CD8-positive, alpha-beta memory T cell (primary cell): ENCODE results near the gene ZFP69B. TPM values are rescaled to one million over a fixed set of nuclear protein-coding genes. Genes with fewer than 3 reads are reported as not detected.
A peak's percentile ranks its signal among the peaks of the same experiment; 100 is the strongest.

Experiments
- CTCF ChIA-PET: fragments of 350-600 bp; sonication (Branson Sonifier 250); formaldehyde crosslinking; loops from one replicate; lab custom pipeline; 2021; ENCODE audit warnings: antibody characterized with exemption; lab: Charles Lee
- POLR2A ChIA-PET: fragments of 350-600 bp; sonication (Branson Sonifier 250); formaldehyde crosslinking; loops from one replicate; lab custom pipeline; 2021; ENCODE audit warnings: antibody characterized with exemption; lab: Charles Lee
- DNase-seq, 5 donors: peaks; one replicate each; pipeline versions ENCODE4 v3.0.0 to v3.0.0-alpha.2; 2020 to 2022; ENCODE audit warnings: mixed read lengths in 1 of 5
- H3K27ac ChIP-seq: one replicate; pipeline ENCODE4 v1.7.0; 2013; ENCODE audit warnings: low read depth, mild to moderate bottlenecking, low read length, moderate library complexity
- H3K27me3 ChIP-seq: 2 replicates; pipeline ENCODE4 v1.7.0; 2013; ENCODE audit warnings: low read length, mild to moderate bottlenecking; ENCODE audit not compliant: insufficient read depth, poor library complexity, severe bottlenecking
- H3K36me3 ChIP-seq: 2 replicates; pipeline ENCODE4 v1.7.0; 2013; ENCODE audit warnings: mild to moderate bottlenecking, low read length, moderate library complexity; ENCODE audit not compliant: insufficient read depth
- H3K4me1 ChIP-seq: 2 replicates; pipeline ENCODE4 v1.7.0; 2013; ENCODE audit warnings: mild to moderate bottlenecking, low read length, moderate library complexity; ENCODE audit not compliant: insufficient read depth
- H3K4me3 ChIP-seq: 2 replicates; pipeline ENCODE4 v1.7.0; 2013; ENCODE audit warnings: mild to moderate bottlenecking, low read length
- H3K9me3 ChIP-seq: 2 replicates; pipeline ENCODE4 v1.7.0; 2013; ENCODE audit warnings: mild to moderate bottlenecking, low read length
- H3K27ac Mint-ChIP-seq, 8 donors: one replicate each; pipeline ENCODE4 v1.8.0; 2020 to 2021; ENCODE audit warnings: mixed read lengths in 8 of 8, mild to moderate bottlenecking in 6 of 8, inconsistent platforms in 3 of 8, moderate library complexity in 3 of 8
- H3K27me3 Mint-ChIP-seq, 2 donors: one replicate each; pipeline ENCODE4 v1.8.0; 2020 to 2021; ENCODE audit warnings: mixed read lengths in 2 of 2, mild to moderate bottlenecking in 1 of 2, moderate library complexity in 1 of 2
- H3K36me3 Mint-ChIP-seq, 3 donors: one replicate each; pipeline ENCODE4 v1.8.0; 2020 to 2021; ENCODE audit warnings: mixed read lengths in 3 of 3, inconsistent platforms in 1 of 3, mild to moderate bottlenecking in 1 of 3
- H3K4me1 Mint-ChIP-seq, 3 donors: one replicate each; pipeline ENCODE4 v1.8.0; 2020 to 2021; ENCODE audit warnings: mixed read lengths in 3 of 3, inconsistent platforms in 1 of 3, mild to moderate bottlenecking in 1 of 3
- H3K4me3 Mint-ChIP-seq, 7 donors: one replicate each; pipeline ENCODE4 v1.8.0; 2020 to 2021; ENCODE audit warnings: mixed read lengths in 7 of 7, mild to moderate bottlenecking in 6 of 7, moderate library complexity in 4 of 7, inconsistent platforms in 2 of 7
- H3K9me3 Mint-ChIP-seq, 5 donors: one replicate each; pipeline ENCODE4 v1.8.0; 2020 to 2022; ENCODE audit warnings: mixed read lengths in 5 of 5, mild to moderate bottlenecking in 3 of 5, moderate library complexity in 2 of 5, inconsistent platforms in 1 of 5
- polyA plus RNA-seq: library from polyadenylated mRNA; unstranded; fragments of 300-500 nt; fragmentation: Illumina TruSeq; gene quantifications from one replicate; pipeline ENCODE4 v1.2.3, GENCODE V29; 2021
- total RNA-seq, 2 experiments: library from RNA; stranded (reverse); gene quantifications; one replicate each; pipeline ENCODE4 v1.2.3, GENCODE V29; 2021

Gene ZFP69B
- total and polyA plus RNA-seq, 3 experiments from 2014 or later, result 2.3 to 5.9 (median 5.6) TPM

DNA sequence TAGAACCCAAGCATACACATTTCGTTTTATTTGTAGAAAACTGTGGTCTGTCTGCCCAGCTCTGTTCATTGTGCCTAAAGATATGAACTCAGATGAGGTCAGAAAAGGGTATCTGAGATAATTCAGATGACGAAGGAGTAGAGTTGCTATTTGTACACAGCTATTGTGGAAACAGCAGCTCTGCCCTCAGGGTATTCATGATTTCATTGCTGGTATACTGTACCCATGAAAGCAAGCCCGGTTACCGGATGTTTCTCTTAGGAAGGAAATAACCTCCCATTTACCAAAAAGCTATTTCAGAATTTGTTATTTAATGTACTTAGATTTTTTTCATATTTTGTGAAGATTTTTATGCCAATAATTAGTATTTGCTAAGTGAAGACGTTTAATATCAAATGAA, 39.0 kb upstream of the ZFP69B start:
- peaks cover 8% of the 10 kb centered on the region for H3K4me1 ChIP-seq
- no peak overlapping the region for H3K4me3 Mint-ChIP-seq
- ChIA-PET POLR2A (no interaction called here), CTCF (interaction anchor here (1.0 to 2.5 kb wide), 5 partner anchors 24 to 332 kb away, joined by 4 to 11 read pairs (median 5); no protein-coding TSS in a partner anchor)
- H3K36me3 ChIP-seq, result peaks cover 78% of the 10 kb centered on the region
- peak overlapping the region in 1 of 8 donors; percentile 69 for H3K27ac Mint-ChIP-seq
- H3K4me3 ChIP-seq, result no peak overlapping the region
- H3K27me3 ChIP-seq, result no peaks in the 10 kb centered on the region
- no peaks in the 10 kb centered on the region for H3K9me3 ChIP-seq
- no peaks in the 10 kb centered on the region for H3K9me3 Mint-ChIP-seq
- peaks cover 24 to 61% (median 57%) of the 10 kb centered on the region in 3 donors for H3K4me1 Mint-ChIP-seq
- DNase-seq, result no peak
- H3K27me3 Mint-ChIP-seq, result peaks cover 0 to 3% of the 10 kb centered on the region in 2 donors
- H3K36me3 Mint-ChIP-seq, result peaks cover 10 to 93% (median 36%) of the 10 kb centered on the region in 3 donors
- no peak overlapping the region for H3K27ac ChIP-seq

DNA sequence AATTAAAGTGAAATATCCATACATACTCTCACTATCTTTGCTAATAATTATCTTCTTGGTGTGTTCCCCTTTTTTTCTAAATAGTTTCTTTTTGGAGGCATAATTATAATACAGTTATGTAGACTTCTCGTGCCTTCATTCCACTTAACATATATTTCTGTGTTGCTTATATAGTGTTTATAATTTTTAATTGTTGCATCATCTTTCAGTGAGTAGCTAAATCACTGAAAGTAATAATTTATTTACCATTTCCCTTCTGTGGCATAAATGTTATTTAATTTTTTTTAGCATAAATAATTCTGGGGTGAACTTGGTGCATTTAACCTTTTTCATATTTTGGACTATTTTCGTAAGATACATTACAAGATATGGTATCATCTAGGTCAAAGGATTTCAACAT, 38.4 kb upstream of the ZFP69B start:
- DNase-seq, result no peak
- ChIA-PET POLR2A (no interaction called here), CTCF (interaction anchor here (0.6 to 2.5 kb wide), 4 partner anchors 73 to 351 kb away, joined by 3 to 11 read pairs (median 4); no protein-coding TSS in a partner anchor)
- H3K27me3 Mint-ChIP-seq, result peaks cover 0 to 3% of the 10 kb centered on the region in 2 donors
- H3K4me3 ChIP-seq, result no peak overlapping the region
- H3K4me1 Mint-ChIP-seq, result peaks cover 22 to 55% (median 52%) of the 10 kb centered on the region in 3 donors
- no peaks in the 10 kb centered on the region for H3K9me3 ChIP-seq
- no peak overlapping the region for H3K27ac ChIP-seq
- peak overlapping the region in 4 of 8 donors; percentile 5 to 53 (median 40) for H3K27ac Mint-ChIP-seq
- no peaks in the 10 kb centered on the region for H3K9me3 Mint-ChIP-seq
- H3K36me3 ChIP-seq, result peaks cover 79% of the 10 kb centered on the region
- no peak overlapping the region for H3K4me3 Mint-ChIP-seq
- H3K27me3 ChIP-seq, result no peaks in the 10 kb centered on the region
- peaks cover 13 to 94% (median 36%) of the 10 kb centered on the region in 3 donors for H3K36me3 Mint-ChIP-seq
- peaks cover 8% of the 10 kb centered on the region for H3K4me1 ChIP-seq

DNA sequence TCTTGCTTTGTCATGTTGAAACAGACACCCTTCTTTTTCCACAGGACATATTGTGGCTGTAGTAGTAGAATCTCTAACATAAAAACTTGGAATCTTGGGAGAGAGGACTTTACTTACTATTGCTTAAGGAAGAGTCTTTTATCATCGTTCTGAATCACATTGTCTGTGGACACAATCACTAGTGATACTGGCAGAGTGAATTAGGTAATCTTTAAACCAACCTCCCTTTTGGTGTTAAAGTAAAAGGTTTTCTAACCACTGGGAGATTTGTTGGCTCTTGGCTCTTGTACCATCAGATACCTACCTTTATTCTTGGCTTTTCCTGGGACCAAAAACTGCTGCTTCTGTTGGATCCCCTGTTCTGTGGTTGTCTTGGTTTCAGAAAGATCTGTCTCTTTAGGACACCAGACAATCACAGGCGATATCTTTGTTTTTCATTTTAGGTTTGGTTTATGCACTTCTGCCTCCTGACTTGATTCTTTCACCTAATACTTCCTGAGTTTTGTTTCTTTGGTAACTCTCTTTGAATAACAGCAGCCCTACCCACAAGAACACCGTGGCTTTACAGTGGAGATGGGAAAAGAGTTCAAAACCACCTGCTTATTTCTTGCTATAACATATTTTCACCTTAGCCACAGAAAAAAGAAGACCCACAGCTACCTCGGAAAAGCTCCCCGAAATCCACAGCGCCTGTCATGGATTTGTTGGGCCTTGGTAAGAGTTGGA, 36.6 kb upstream of the ZFP69B start:
- H3K4me3 ChIP-seq, result no peak overlapping the region
- peak overlapping the region; percentile 72 to 92 (median 89) for H3K27ac Mint-ChIP-seq
- H3K4me1 Mint-ChIP-seq, result peaks cover 24 to 52% (median 46%) of the 10 kb centered on the region in 3 donors
- H3K9me3 ChIP-seq, result no peaks in the 10 kb centered on the region
- POLR2A ChIA-PET, result no interaction called here
- peaks cover 30 to 99% (median 45%) of the 10 kb centered on the region in 3 donors for H3K36me3 Mint-ChIP-seq
- H3K4me1 ChIP-seq, result peaks cover 8% of the 10 kb centered on the region
- peak in 1 of 5 donors; percentile 48 for DNase-seq
- CTCF ChIA-PET, result no interaction called here
- no peaks in the 10 kb centered on the region for H3K27me3 ChIP-seq
- H3K4me3 Mint-ChIP-seq, result peak overlapping the region in 5 of 7 donors; percentile 16 to 47 (median 34)
- no peaks in the 10 kb centered on the region for H3K9me3 Mint-ChIP-seq
- peaks cover 0 to 3% of the 10 kb centered on the region in 2 donors for H3K27me3 Mint-ChIP-seq
- H3K36me3 ChIP-seq, result peaks cover 90% of the 10 kb centered on the region
- peak overlapping the region; percentile 18 for H3K27ac ChIP-seq

DNA sequence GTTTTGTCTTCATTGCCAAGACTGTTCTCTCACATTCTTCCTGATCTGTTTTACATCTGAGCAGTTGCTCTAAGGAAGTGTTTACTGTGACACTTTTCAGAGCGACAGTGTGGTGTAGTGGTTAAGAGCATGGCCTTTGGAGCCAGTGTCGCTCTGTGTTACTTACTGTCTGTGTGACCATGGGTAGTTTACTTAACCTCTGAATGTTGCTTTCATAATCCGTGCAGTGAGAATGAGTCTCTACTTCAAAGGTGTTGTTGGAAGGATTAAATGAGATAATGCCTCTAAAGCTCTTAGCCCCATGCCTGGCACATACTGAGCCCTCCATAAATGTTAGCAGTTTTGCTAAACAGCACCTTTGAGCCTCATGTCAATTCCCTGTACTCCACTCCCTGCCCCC, 35.9 kb upstream of the ZFP69B start:
- ChIA-PET POLR2A (no interaction called here), CTCF (no interaction called here)
- no peaks in the 10 kb centered on the region for H3K9me3 Mint-ChIP-seq
- H3K27me3 Mint-ChIP-seq, result peaks cover 0 to 3% of the 10 kb centered on the region in 2 donors
- H3K9me3 ChIP-seq, result no peaks in the 10 kb centered on the region
- peak overlapping the region; percentile 18 for H3K27ac ChIP-seq
- peaks cover 24 to 51% (median 41%) of the 10 kb centered on the region in 3 donors for H3K4me1 Mint-ChIP-seq
- H3K27ac Mint-ChIP-seq, result peak overlapping the region; percentile 72 to 92 (median 89)
- H3K36me3 Mint-ChIP-seq, result peaks cover 32 to 97% (median 44%) of the 10 kb centered on the region in 3 donors
- no peaks in the 10 kb centered on the region for H3K27me3 ChIP-seq
- H3K36me3 ChIP-seq, result peaks cover 88% of the 10 kb centered on the region
- peak in 1 of 5 donors; percentile 48 for DNase-seq
- H3K4me3 Mint-ChIP-seq, result peak overlapping the region in 4 of 7 donors; percentile 2 to 40 (median 25)
- no peak overlapping the region for H3K4me3 ChIP-seq
- H3K4me1 ChIP-seq, result peaks cover 8% of the 10 kb centered on the region

DNA sequence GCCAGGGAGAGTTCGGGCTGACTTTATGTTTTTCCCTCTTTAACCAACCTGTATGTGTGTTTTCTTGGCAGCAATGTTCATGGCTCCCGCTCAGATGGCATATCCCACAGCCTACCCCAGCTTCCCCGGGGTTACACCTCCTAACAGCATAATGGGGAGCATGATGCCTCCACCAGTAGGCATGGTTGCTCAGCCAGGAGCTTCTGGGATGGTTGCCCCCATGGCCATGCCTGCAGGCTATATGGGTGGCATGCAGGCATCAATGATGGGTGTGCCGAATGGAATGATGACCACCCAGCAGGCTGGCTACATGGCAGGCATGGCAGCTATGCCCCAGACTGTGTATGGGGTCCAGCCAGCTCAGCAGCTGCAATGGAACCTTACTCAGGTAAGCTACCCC, 33.6 kb upstream of the ZFP69B start:
- no peak overlapping the region for H3K4me3 ChIP-seq
- Mint-ChIP-seq H3K4me1 (peaks cover 25 to 52% (median 33%) of the 10 kb centered on the region in 3 donors), H3K9me3 (no peaks in the 10 kb centered on the region), H3K4me3 (no peak overlapping the region), H3K36me3 (peaks cover 38 to 97% (median 49%) of the 10 kb centered on the region in 3 donors), H3K27ac (peak overlapping the region in 5 of 8 donors; percentile 24 to 63 (median 42)), H3K27me3 (no peaks in the 10 kb centered on the region)
- ChIA-PET CTCF (interaction anchor here (1.2 kb wide), 2 partner anchors 12 to 264 kb away, joined by 4 to 5 read pairs; no protein-coding TSS in a partner anchor), POLR2A (no interaction called here)
- DNase-seq, result no peak
- peaks cover 8% of the 10 kb centered on the region for H3K4me1 ChIP-seq
- no peak overlapping the region for H3K27ac ChIP-seq
- H3K27me3 ChIP-seq, result no peaks in the 10 kb centered on the region
- H3K9me3 ChIP-seq, result no peaks in the 10 kb centered on the region
- H3K36me3 ChIP-seq, result peaks cover 72% of the 10 kb centered on the region

DNA sequence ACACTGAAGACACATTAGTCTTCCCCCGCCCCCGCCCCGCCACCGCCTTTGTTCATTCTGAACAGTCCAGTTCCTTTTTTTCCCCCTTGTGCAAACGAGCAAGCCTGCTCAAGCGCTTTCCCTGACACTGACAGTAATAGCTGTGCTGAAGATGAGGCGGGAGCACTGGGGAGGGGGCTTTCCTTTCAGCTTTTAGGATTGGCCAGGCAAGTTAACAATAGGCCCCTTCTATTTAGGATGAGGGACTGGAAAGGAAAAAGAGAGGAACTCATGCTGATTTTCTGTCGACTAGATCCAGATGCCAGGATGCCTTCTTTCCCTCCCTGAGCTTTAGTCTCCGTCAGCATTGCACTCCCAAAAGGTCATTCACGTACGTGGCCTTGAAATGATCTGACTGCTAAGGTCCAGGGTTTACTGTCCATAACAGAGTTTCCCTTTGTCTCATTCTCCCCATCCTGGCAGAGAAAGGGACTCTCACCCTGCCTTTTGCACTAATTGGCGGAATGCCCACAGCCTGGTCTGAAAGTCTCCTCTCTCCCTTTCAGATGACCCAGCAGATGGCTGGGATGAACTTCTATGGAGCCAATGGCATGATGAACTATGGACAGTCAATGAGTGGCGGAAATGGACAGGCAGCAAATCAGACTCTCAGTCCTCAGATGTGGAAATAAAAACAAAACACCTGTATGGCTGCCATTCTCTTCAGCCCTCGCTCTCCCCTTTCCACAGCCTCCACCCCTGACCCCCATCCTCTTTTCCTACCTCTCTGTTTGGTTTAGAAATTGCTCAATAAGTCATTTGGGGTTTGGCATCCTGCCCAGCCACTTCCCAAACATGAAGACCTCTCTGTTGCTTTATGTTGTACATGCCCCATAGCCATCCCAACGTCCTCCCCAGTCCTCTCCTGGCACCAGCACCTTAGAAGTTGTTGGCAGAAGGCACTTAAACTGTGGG, 28.6 kb upstream of the ZFP69B start:
- peaks cover 36 to 81% (median 44%) of the 10 kb centered on the region in 3 donors for H3K36me3 Mint-ChIP-seq
- Histone ChIP-seq H3K4me1 (no peaks in the 10 kb centered on the region), H3K9me3 (no peaks in the 10 kb centered on the region), H3K36me3 (peaks cover 53% of the 10 kb centered on the region), H3K27ac (no peak overlapping the region), H3K27me3 (no peaks in the 10 kb centered on the region), H3K4me3 (no peak overlapping the region)
- ChIA-PET CTCF (interaction anchor here (1.2 kb wide), 1 partner anchor 105 kb away, joined by 3 read pairs; the partner anchor contains the start of gene COL9A2), POLR2A (no interaction called here)
- H3K4me1 Mint-ChIP-seq, result peaks cover 7 to 22% (median 9%) of the 10 kb centered on the region in 3 donors
- no peaks in the 10 kb centered on the region for H3K9me3 Mint-ChIP-seq
- H3K4me3 Mint-ChIP-seq, result no peak overlapping the region
- DNase-seq, result no peak
- H3K27ac Mint-ChIP-seq, result peak overlapping the region in 5 of 8 donors; percentile 4 to 84 (median 50)
- peaks cover 0 to 1% of the 10 kb centered on the region in 2 donors for H3K27me3 Mint-ChIP-seq

DNA sequence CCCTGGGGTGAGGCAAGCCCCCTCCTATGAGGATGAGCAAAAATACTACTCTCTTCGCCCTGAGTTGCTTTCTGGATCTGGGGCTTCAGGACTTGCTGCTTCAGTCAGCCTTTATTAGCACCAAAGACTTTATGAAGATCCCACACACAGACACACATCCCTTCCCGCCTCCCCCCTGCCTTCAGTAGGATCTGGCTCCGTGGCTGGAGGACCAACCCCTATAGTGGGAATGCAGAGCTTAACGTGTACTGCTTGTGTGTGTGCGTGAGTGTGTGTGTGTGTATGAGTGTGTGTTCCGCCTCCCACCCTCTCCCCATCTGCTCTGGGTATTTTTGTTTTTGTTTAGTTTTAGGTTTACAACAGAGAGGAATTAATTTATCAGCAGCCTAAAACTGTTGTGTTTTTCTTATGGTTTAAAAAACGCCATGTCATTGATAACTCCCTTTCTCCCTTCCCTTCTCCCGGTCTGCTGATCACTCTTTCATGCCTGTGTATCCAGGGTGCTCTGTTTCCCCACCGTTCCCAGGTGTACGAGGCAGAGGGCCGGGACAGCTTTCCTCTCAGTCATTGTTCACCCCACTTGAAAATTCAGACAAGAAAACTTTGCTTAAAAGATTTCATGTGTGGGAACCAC, 27.5 kb upstream of the ZFP69B start:
- Histone ChIP-seq H3K27me3 (no peaks in the 10 kb centered on the region), H3K36me3 (peaks cover 42% of the 10 kb centered on the region), H3K4me1 (no peaks in the 10 kb centered on the region), H3K27ac (no peak overlapping the region), H3K4me3 (no peak overlapping the region), H3K9me3 (no peaks in the 10 kb centered on the region)
- H3K4me1 Mint-ChIP-seq, result peaks cover 5 to 14% (median 9%) of the 10 kb centered on the region in 3 donors
- ChIA-PET CTCF (interaction anchor here (1.5 kb wide), 1 partner anchor 13 kb away, joined by 3 read pairs; no protein-coding TSS in a partner anchor), POLR2A (no interaction called here)
- H3K9me3 Mint-ChIP-seq, result no peaks in the 10 kb centered on the region
- H3K27me3 Mint-ChIP-seq, result peaks cover 0 to 1% of the 10 kb centered on the region in 2 donors
- H3K27ac Mint-ChIP-seq, result peak overlapping the region in 4 of 8 donors; percentile 24 to 37 (median 34)
- H3K4me3 Mint-ChIP-seq, result no peak overlapping the region
- DNase-seq, result no peak
- H3K36me3 Mint-ChIP-seq, result peaks cover 25 to 70% (median 35%) of the 10 kb centered on the region in 3 donors
